ENCODE results near the gene OR1C1. TPM values are rescaled to one million over a fixed set of nuclear protein-coding genes. Genes with fewer than 3 reads are reported as not detected.
"Not testable (repeated sequence)": the region's sequence is repeated elsewhere in the genome, so short reads cannot be mapped to it uniquely, and the experiment has no call there.

The OR1C1 gene
- 9.9 TPM for total RNA-seq (ENCODE audit: insufficient read depth, low replicate concordance)

- DNase-seq (ENCODE audit: low spot score): no peak
Measured at GRCh38 chr1:247760456-247760855, at the start of gene OR1C1. Gene OR1C1 (minus strand): TSS chr1:247760556. CDS start chr1:247758406, 2,150 bp downstream.

- no peak for DNase-seq (ENCODE audit: low spot score)
Measured at GRCh38 chr1:247797518-247797917, 37.2 kb upstream of the OR1C1 start.

- no peak for DNase-seq (ENCODE audit: low spot score)
Measured at GRCh38 chr1:247769603-247770002, 9.2 kb upstream of the OR1C1 start.

- DNase-seq (ENCODE audit: low spot score): not testable (repeated sequence)
Measured at GRCh38 chr1:247754311-247754710, 6.0 kb downstream of the OR1C1 start.

GRCh38 chr1:247749870-247750269 is 10.5 kb downstream of the OR1C1 start:
- DNase-seq (ENCODE audit: low spot score): no peak

GRCh38 chr1:247748041-247748440 is 12.3 kb downstream of the OR1C1 start, which contains the start of gene OR14A2:
Gene OR14A2 (minus strand): TSS chr1:247748141.
- DNase-seq (ENCODE audit: low spot score): no peak

GRCh38 chr1:247747616-247748015 is 12.7 kb downstream of the OR1C1 start:
- no peak for DNase-seq (ENCODE audit: low spot score)

- DNase-seq (ENCODE audit: low spot score): no peak
Measured at GRCh38 chr1:247746391-247746935, 13.9 kb downstream of the OR1C1 start.

GRCh38 chr1:247742215-247742760 is 18.1 kb downstream of the OR1C1 start:
- not testable (repeated sequence) for DNase-seq (ENCODE audit: low spot score)

GRCh38 chr1:247741756-247742155 is 18.6 kb downstream of the OR1C1 start:
- no peak for DNase-seq (ENCODE audit: low spot score)

- DNase-seq (ENCODE audit: low spot score): no peak
Measured at GRCh38 chr1:247740721-247741120, 19.6 kb downstream of the OR1C1 start.

- no peak for DNase-seq (ENCODE audit: low spot score)
Measured at GRCh38 chr1:247738315-247738714, 22.0 kb downstream of the OR1C1 start, which contains the start of gene OR14K1. Gene OR14K1 (plus strand): TSS chr1:247738615. CDS start chr1:247738615, 0 bp downstream.

- DNase-seq (ENCODE audit: low spot score): no peak
Measured at GRCh38 chr1:247721222-247721621, 39.1 kb downstream of the OR1C1 start.

GRCh38 chr1:247716546-247716945 is 43.8 kb downstream of the OR1C1 start, which contains the start of gene OR6F1:
Gene OR6F1 (minus strand): TSS chr1:247716646. CDS start chr1:247712755, 3,891 bp downstream.
- DNase-seq (ENCODE audit: low spot score): no peak

GRCh38 chr1:247713753-247714152 is 46.6 kb downstream of the OR1C1 start:
- no peak for DNase-seq (ENCODE audit: low spot score)

- DNase-seq (ENCODE audit: low spot score): not testable (repeated sequence)
Measured at GRCh38 chr1:247710681-247711080, 49.7 kb downstream of the OR1C1 start.

Other genes starting within 250 kb of the OR1C1 start
- 0.72 TPM for gene OR2C3, start 224.1 kb downstream of the OR1C1 start, total RNA-seq (ENCODE audit: insufficient read depth, low replicate concordance)
- 0.48 TPM for gene GCSAML, start 211.4 kb downstream of the OR1C1 start, total RNA-seq (ENCODE audit: insufficient read depth, low replicate concordance)
- gene OR2G2, start 172.2 kb downstream of the OR1C1 start, total RNA-seq (ENCODE audit: insufficient read depth, low replicate concordance): not detected
- gene OR2G3, start 155.0 kb downstream of the OR1C1 start, total RNA-seq (ENCODE audit: insufficient read depth, low replicate concordance): not detected
- 2.2 TPM for gene OR13G1, start 80.8 kb downstream of the OR1C1 start, total RNA-seq (ENCODE audit: insufficient read depth, low replicate concordance)
- 0.72 TPM for gene OR6F1, start 43.9 kb downstream of the OR1C1 start, total RNA-seq (ENCODE audit: insufficient read depth, low replicate concordance)
- not detected for gene OR14K1, start 21.9 kb downstream of the OR1C1 start, total RNA-seq (ENCODE audit: insufficient read depth, low replicate concordance)
- gene OR14A2, start 12.4 kb downstream of the OR1C1 start, total RNA-seq (ENCODE audit: insufficient read depth, low replicate concordance): 4.6 TPM
- 2.6 TPM for gene OR14A16, start 63.6 kb upstream of the OR1C1 start, total RNA-seq (ENCODE audit: insufficient read depth, low replicate concordance)
- gene OR11L1, start 81.3 kb upstream of the OR1C1 start, total RNA-seq (ENCODE audit: insufficient read depth, low replicate concordance): 0.96 TPM
- gene TRIM58, start 96.6 kb upstream of the OR1C1 start, total RNA-seq (ENCODE audit: insufficient read depth, low replicate concordance): 7.7 TPM
- 5.5 TPM for gene OR2W3, start 135.0 kb upstream of the OR1C1 start, total RNA-seq (ENCODE audit: insufficient read depth, low replicate concordance)
- gene OR2T8, start 159.7 kb upstream of the OR1C1 start, total RNA-seq (ENCODE audit: insufficient read depth, low replicate concordance): not detected
- 5.3 TPM for gene OR2AJ1, start 164.3 kb upstream of the OR1C1 start, total RNA-seq (ENCODE audit: insufficient read depth, low replicate concordance)
- gene OR2L8, start 188.3 kb upstream of the OR1C1 start, total RNA-seq (ENCODE audit: insufficient read depth, low replicate concordance): not detected
- gene OR2AK2, start 204.7 kb upstream of the OR1C1 start, total RNA-seq (ENCODE audit: insufficient read depth, low replicate concordance): not detected